Lower leg skin (tissue), 4 donors: Measurements from ENCODE around the gene NUPR1. TPM values are rescaled to one million over a fixed set of nuclear protein-coding genes. Genes with fewer than 3 reads are reported as not detected.
"Not testable (repeated sequence)": the region's sequence is repeated elsewhere in the genome, so short reads cannot be mapped to it uniquely, and the experiment has no call there.

Source experiments
- DNase-seq, 2 donors: peaks; one replicate each; pipeline ENCODE4 v3.0.0-alpha.2; 2019; ENCODE audit warnings: low spot score in 2 of 2
- H3K4me3 ChIP-seq: fragments of 200-600 bp; sonication (generic); 2 replicates; pipeline ENCODE4 v1.5.1; 2017; ENCODE audit warnings: mild to moderate bottlenecking, low read depth; ENCODE audit not compliant: poor library complexity, severe bottlenecking
- CTCF ChIP-seq, 3 donors: fragments of 450-650 bp; IDR thresholded peaks; one replicate each; pipeline ENCODE4 v1.5.1; 2016; ENCODE audit warnings: antibody characterized with exemption in 3 of 3, mild to moderate bottlenecking in 3 of 3, moderate library complexity in 2 of 3
- POLR2A ChIP-seq, 2 donors: fragments of 450-650 bp; IDR thresholded peaks; one replicate each; pipeline ENCODE4 v1.6.1; 2016 to 2017; ENCODE audit warnings: antibody characterized with exemption in 2 of 2, mild to moderate bottlenecking in 1 of 2, moderate library complexity in 1 of 2
- WGBS, 2 donors: methylation state at CpG; one replicate each; pipeline ENCODE4 v1.1.5; 2018; 5-methylcytosine and 5-hydroxymethylcytosine counted together
- intact Hi-C: fragments of 100-400 bp; cut with DNase I; formaldehyde crosslinking; loops from one replicate; pipeline ENCODE4 v1.15.0; 2023; ENCODE audit warnings: low total_unique reads
- total RNA-seq, 4 donors: library from RNA; depleted of rRNA; stranded (reverse); fragments of >200 nt; gene quantifications; one replicate each; pipeline ENCODE4 v1.1.0, GENCODE V29; 2016

NUPR1 gene
- total RNA-seq, 4 donors from 2014 or later = 52.4 to 275 (median 140) TPM

GRCh38 chr16:28503470-28504259 lies 35.1 kb downstream of the NUPR1 start:
- H3K4me3 ChIP-seq = no peak overlapping the region
- intact Hi-C loops = no loop called here
- DNase-seq = no peak
- TF ChIP-seq POLR2A (IDR thresholded peaks at IDR 0.05) (no peak), CTCF (IDR thresholded peaks at IDR 0.05) (no peak)
- WGBS, 2 donors = 74 to 81% methylated on average over 15 of the region's 15 CpGs

- intact Hi-C loops = no loop called here
- no peak overlapping the region for H3K4me3 ChIP-seq
- WGBS, 2 donors = 85 to 91% methylated on average over 2 of the region's 2 CpGs
- TF ChIP-seq POLR2A (IDR thresholded peaks at IDR 0.05) = no peak
- TF ChIP-seq CTCF (IDR thresholded peaks at IDR 0.05) = no peak
- DNase-seq = no peak
Observed at GRCh38 chr16:28502290-28502689, 36.5 kb downstream of the NUPR1 start.

GRCh38 chr16:28501258-28502232 lies 37.2 kb downstream of the NUPR1 start:
- 86 to 88% methylated on average over 19 of the region's 19 CpGs for WGBS, 2 donors
- no peak for DNase-seq
- TF ChIP-seq POLR2A (IDR thresholded peaks at IDR 0.05) (no peak), CTCF (IDR thresholded peaks at IDR 0.05) (no peak)
- intact Hi-C loops = no loop called here
- H3K4me3 ChIP-seq = no peak overlapping the region

GRCh38 chr16:28500476-28501180 lies 38.1 kb downstream of the NUPR1 start:
- H3K4me3 ChIP-seq, intact Hi-C loops, DNase-seq: not testable (repeated sequence)
- WGBS, 2 donors = 77 to 79% methylated on average over 18 of the region's 18 CpGs

- intact Hi-C loops = no loop called here
- no peak for TF ChIP-seq POLR2A (IDR thresholded peaks at IDR 0.05)
- TF ChIP-seq CTCF (IDR thresholded peaks at IDR 0.05) = no peak
- DNase-seq = no peak
- WGBS, 2 donors = 79 to 84% methylated on average over 10 of the region's 10 CpGs
- H3K4me3 ChIP-seq = no peak overlapping the region
Observed at GRCh38 chr16:28499854-28500253, 38.9 kb downstream of the NUPR1 start.
